ENCODE data around the gene METAP1.
"Not testable (repeated sequence)": the region's sequence is repeated elsewhere in the genome, so short reads cannot be mapped to it uniquely, and the experiment has no call there.

METAP1 gene

DNA sequence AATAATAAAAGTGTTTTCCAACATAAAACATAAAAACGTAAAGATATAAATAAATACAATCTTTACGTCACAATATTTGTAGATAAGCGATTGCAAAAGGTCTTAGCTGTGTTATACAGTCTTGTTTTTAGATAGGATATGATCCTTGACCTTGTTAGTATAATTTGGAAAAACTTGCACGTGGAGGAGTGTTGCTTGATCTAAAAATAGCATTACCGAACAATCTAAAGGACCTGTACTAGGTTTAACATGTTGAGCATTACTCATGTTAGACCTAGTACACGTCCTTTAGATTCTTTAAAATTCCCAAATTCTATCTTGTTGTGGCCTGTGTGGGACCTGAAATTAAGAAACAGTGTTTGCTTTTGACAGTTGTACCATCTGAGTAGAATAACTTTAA is 1.6 kb downstream of the METAP1 start:
- no peak for DNase-seq (ENCODE audit: low read depth in 2 of 2)

DNA sequence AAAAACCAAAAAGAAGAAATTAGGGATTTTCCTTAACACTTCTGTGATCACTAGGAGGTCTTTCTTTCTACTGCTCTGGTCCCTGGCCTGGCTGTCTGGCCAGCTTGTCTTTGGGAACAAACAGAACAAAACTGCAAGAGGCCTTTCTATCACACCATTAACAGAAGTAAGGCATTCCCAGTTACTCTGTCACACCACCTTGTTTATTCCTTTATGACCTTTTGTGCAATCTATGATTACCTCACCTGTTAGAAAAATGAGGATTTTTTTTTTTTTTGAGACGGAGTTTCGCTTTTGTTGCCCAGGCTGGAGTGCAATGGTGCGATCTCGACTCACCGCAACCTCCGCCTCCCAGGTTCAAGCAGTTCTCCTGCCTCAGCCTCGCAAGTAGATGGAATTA is 3.0 kb downstream of the METAP1 start:
- no peak for DNase-seq (ENCODE audit: low read depth in 2 of 2)

DNA sequence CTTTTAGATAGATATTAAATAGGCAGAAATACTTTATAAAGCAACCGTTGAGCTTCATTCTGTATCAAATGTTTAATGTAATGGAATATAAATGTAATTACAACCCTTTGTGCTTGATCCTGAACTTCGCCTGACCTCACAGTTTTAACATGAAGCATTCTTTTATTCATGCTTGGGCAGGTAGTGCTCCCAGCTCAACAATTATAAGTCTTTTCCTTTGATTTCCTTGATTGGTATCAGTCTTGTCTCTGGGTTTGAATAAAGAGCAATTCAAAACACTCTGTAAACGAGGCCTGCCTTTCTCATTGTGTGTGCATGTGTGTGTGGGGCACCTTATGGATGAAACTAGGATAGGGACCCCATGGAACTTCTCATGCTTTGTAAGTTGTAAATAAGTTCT is 6.8 kb downstream of the METAP1 start:
- no peak for DNase-seq (ENCODE audit: low read depth in 2 of 2)

DNA sequence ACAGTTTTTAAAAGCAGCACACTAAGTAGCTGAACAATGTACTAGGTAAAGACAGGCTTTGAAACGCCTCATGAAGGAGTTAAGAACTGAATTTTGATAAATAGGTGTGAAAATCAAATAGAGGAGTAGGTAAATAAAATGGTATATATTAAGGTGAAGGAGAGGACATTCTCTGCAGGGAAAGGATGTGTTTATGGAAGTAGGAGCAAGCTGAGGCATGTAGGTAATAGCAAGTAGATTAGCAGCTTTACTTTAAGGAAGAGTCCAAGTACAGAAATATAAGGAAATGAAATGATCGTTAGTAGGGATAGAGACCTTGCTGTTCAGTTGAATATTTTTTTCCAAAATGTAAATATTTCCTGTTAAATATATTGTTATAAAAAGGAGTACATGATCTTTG is 12.5 kb downstream of the METAP1 start:
- DNase-seq (ENCODE audit: low read depth in 2 of 2): no peak

DNA sequence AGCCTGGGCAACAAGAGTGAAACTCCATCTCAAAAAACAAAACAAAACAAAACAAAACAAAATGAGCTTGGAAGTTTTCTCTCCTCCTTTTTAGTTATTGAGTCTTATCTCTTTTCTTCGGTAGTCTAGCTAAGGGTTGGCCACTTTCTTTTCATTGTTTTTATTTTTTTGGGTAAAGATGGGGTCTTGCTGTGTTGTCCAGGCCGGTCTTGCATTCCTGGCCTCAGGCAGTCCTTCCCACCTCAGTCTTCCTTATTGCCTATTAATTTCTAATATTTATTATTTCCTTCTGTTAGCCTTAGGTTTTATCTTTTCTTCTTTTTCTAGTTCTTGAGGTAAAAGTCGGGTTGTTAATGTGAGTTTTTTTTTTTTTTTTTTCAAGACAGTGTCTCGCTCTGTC is 16.4 kb downstream of the METAP1 start:
- no peak for DNase-seq (ENCODE audit: low read depth in 2 of 2)

DNA sequence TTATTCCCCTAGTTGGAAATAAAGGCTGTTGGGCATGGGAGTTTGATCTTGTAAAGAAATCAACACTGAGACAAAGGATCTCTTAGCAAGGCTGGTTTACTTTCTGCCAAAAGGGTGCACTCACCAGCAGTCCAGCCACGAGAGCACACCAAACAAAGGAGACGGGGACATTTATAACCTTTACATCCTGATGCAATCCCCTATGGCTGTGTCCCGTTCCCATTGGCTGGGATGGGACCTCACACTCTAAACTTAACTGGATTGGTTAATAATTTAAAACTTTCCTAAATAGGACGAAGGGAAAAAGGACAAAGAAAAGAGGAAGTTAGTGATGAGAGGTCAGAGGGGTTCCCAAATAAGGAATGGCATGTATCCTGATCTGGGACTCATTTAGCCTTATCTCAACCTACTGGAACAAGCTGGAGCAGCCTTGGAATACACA is 17.9 kb downstream of the METAP1 start:
- DNase-seq (ENCODE audit: low read depth in 2 of 2): no peak

DNA sequence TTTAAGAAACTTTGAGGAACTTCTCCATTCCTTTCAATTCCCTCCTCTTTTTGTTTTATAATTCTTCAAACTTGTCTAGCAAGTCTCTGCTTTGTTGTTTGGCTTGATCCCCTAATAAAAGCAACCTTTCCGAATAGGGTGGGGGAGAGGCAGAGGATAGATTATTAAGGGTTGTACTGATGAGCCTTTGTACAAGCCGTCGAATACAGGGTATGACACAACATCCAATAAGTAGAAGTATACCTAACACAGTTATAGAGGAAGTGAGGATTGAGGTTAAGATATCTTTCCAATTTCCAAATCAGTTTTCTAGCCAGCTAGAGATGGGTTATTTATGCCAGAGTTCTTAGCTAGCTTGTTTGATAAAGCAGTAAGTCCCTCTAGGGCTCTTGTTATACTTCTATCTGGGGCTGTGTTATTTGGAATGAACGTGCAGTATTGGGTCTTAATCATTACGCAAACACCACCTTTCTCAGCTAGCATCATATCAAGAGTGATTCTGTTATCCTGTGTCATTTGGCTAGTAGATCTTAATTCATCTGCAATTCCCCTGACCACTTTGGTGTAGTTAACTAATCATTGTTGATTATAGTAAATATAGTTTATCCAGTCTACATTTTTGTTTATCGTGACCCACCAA is 18.5 kb downstream of the METAP1 start:
- DNase-seq (ENCODE audit: low read depth in 2 of 2): no peak

DNA sequence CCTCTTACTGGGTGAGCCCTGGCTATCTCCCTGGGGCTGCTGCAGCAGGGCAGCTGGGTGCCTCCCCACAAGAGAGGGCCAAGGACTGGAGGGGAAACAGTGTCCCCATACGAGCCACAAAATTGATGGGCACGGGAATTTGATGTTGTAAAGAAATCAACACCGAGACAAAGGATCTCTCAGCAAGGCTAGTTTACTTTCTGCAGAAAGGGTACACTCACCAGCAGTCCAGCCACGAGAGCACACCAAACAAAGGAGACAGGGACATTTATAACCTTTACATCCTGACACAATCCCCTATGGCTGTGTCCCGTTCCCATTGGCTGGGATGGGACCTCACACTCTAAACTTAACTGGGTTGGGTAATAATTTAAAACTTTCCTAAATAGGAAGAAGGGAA is 25.9 kb downstream of the METAP1 start:
- no peak for DNase-seq (ENCODE audit: low read depth in 2 of 2)

DNA sequence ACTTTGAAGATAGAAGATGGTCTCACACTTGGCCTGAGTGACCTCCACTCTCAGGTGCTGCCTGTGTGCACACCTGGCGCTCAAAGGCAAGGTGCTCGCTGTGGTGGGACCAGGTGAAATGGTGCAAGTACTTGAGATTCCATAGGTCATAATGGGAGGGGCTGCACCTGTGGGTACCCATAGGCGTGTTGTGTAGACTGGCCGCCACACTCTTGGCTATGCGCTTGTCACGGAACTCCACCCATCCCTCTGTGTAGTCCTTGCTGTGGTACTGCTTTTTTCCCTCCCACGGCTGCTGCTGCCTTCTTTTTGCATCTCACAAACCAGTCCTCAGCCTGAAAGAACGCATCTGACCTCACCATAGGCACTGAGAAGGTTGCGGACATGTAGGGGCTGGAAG is 27.0 kb downstream of the METAP1 start:
- DNase-seq (ENCODE audit: low read depth in 2 of 2): no peak

DNA sequence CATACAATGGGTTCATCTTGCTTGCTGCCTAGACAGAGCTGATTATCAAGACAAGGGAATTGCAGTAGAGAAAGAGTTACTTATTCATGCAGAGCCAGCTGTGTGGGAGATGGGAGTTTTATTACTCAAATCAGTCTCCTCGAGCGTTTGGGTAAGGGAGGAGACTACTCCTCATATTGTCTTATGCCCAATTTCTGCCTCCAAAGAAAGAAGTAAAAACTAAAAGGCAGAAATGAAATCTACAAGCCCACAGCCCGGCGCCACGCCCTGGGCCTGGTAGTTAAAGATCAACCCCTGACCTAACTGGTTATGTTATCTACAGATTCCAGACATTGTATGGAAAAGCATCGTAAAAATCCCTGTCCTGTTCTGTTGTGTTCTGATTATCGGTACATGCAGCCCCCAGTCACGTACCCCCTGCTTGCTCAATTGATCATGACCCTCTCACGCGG is 28.3 kb downstream of the METAP1 start:
- not testable (repeated sequence) for DNase-seq (ENCODE audit: low read depth in 2 of 2)

DNA sequence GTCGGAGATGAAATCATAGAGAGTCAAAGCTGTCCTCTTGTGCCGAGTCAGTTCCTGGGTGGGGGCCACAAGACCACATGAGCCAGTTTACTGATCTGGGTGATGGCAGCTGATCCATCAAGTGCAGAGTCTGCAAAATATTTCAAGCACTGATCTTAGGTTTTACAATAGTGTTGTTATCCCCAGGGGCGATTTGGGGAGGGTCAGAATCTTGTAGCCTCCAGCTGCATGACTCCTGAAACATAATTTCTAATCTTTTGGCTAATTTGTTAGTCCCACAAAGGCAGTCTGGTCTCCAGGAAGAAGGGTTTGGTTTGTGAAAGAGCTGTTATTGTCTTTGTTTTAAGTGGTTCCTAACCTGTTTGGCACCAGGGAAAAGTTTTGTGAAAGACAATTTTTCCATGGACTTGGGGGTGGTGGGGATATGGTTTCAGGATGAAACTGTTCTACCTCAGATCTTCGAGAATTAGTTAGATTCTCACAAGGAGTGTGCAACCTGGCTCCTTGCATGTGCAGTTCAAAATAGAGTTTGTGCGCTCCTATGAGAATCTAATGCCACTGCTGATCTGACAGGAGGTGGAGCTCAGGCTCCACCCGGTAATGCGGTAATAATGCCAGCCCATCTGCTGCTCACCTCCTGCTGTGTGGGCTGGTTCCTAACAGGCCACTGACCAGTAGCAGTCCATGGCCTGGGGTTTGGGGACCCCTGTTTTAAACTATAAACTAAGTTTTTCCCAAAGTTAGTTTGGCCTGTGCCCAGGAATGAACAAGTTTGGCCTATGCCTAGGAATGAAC is 29.2 kb downstream of the METAP1 start:
- no peak for DNase-seq (ENCODE audit: low read depth in 2 of 2)

DNA sequence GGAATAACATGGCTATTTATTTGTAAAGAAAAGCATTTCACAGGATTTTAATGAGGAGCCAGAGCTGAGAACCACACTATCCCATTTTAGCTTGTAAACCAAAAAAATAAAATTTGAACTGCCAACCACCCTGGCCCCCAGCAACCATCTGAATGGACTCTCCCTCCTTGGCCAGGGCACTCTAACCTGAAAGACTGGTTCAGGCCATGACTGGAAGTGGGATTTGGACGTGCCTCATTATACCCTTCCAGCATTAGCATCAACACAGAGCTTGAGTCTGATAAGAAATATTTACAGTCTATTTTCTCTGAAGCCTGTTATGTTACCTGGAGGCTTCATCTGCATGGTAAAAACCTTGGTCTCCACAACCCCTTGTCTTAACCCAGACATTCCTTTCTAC is 30.0 kb downstream of the METAP1 start:
- no peak for DNase-seq (ENCODE audit: low read depth in 2 of 2)

DNA sequence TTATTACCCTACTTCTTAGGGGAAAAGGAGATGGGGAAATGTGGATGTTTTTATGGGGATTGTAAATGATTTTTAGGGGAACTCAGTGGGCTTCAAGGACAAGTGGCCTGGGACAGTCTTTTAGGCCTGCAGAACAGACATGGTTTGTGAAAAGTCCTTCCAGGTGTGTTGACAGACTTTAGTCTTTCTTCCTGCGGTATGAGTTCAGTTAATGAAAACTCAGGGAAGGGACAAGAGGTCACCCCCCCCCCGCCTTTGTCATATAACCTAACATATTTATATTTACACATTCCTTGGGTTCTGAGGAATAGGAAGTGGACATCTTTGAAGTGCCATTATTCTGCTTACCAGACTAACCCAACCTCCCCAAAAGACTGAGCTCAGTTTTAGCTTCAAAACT is 31.8 kb downstream of the METAP1 start:
- no peak for DNase-seq (ENCODE audit: low read depth in 2 of 2)

DNA sequence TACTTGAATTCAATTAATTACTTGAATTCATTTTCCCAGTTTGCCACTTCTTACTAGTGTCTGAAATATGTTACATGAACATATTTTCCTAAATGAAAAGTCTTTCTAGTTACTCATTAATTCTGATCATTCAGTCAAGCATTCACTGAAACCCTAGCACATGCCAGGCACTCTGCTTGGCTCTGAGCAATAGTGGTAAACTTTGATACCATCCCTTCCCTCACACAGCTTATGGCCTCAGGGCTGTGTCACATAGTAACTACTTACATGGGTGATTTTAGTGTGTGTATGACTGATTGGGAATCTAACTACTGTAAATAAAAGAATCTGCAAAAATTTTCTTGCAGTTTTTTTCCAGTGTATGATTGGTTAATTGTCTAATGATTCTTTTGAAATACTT is 32.7 kb downstream of the METAP1 start:
- no peak for DNase-seq (ENCODE audit: low read depth in 2 of 2)

DNA sequence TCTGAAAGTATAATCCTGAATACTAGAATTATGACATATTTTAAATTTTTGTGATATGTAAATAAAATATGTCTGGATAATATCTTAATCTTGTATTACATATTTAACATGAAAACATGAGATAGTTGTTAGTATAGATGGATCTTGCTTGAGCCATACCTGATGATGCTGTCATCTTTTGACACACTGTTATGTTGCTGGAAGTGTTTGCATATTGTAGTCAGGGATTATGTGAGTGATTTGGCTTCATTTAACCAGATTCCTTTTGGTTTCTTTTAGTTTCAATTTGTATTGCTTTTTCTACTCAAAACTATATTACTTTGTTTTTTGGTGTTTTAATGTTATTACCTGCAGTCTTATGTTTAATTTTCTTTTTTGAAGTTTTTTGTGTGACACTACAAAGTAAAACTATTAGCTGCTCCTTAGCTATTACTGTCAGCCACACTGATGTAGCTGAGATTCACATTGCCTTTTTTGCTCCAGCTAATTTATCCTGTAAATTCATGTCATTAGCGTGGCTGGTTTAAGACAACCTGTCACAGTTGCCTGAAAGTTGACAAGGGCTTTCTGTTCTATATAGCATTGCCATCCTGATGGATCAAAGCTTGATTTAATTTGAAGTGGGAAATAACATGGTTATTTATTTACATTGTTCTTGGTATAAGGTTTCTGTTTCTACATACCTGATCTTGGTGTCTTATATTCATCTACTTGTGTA is 33.7 kb downstream of the METAP1 start:
- DNase-seq (ENCODE audit: low read depth in 2 of 2): no peak

DNA sequence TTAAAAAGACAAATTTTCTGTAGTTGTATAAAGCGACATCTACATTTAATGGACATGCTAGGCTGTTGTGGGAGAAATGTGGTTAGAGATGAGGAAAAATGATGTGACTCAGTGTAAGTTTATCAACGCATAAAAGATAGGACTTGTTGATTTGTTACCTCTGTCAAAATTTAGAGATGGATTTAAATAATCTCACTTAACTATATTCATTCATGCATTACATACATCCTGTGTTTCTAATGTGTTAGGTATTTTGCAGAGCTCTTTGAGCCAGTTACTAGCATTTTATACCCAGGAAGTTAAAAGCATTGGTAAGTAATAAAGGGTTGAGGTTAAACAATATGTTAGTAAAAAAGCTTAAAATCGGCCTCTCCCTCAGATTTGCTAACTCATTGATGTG is 34.3 kb downstream of the METAP1 start:
- no peak for DNase-seq (ENCODE audit: low read depth in 2 of 2)

DNA sequence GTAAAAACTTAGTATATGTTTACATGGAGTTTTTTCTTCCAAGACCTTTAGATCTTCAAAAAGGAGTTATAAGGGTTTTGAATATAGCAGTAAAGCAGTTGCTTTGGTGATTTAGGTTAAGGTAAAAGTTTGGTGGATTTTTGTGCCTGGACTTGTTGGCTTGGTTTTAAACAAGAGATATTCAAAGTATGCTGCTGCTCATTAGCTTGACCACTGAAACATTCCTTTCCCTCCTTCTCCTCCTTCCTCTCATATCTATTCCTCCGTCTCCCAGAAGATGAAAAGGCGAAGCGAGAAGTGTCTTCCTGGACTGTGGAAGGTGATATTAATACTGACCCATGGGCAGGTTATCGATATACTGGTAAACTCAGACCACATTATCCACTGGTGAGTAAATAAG is 38.4 kb downstream of the METAP1 start:
- no peak for DNase-seq (ENCODE audit: low read depth in 2 of 2)

DNA sequence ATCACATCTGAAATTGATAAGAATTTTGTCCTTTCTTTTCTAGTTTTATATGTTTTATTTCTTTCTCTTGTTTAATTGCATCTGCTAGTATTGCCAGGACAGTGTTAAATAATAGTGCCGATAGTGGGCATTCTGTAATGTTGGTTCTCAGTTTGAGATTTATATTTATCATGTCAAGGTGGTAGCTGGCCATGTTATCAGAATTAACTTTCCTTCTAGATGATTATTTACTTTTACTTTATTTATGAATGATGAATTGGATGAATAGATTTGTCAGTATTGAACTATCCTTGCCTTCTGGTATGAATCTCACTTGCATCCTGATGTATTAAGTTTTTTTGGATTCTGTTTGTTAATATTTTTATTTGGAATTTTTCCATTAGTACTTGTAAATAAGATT is 42.7 kb downstream of the METAP1 start:
- no peak for DNase-seq (ENCODE audit: low read depth in 2 of 2)

DNA sequence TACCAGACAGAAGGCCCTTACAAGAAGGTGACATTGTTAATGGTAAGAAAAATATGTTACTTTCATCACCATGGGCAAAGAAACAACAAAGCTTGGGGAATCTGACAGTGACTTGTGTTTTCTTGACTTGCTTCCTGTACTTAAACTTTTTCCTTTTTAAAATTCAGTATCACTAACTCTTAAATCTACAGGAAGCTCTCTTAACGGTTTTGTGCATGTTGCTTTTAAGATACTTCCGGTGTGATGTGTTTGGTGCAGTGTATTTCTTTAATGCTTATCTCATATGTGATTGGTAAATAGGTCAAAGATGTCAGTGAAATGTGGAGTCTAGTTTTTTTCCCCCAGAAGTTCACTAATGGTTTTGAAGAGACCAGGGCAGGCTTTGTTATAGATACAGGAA is 47.8 kb downstream of the METAP1 start:
- DNase-seq (ENCODE audit: low read depth in 2 of 2): no peak

DNA sequence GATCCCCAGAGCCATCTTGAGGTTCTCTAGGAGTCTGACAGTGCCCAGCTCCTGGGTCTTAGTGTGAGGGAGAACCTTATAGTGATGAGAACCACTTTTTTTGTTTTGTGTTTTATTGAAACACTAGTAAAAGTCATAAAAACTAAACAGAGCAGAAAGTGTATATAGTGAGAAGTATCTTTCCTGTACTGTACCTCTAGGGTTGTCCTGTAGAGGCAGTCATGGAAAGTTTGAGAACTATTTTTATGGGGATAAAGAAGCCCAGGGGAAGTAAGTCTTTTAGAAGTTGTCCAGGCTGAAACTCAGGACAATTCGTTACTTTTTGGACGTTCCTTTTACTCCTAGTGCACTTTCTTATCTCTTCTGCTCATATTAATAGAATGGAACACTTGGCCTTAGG is 52.2 kb downstream of the METAP1 start:
- no peak for DNase-seq (ENCODE audit: low read depth in 2 of 2)

DNA sequence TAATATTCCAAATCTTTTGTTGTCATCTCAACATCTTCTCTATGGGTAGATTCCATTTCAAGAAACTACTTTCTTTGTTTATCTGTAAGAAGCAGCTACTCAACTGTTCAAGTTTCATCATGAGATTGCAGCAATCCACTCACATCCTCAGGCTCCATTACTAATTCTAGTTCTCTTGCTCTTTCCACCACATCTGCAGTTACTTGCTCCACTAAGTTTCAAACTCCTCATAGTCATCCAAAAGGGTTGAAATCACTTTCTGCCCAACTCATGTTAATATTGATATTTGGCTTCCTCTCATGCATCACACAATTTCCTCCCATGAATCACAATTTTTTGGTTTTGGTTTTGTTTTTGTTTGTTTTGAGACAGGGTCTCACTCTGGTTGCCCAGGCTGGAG is 57.4 kb downstream of the METAP1 start:
- DNase-seq (ENCODE audit: low read depth in 2 of 2): no peak

DNA sequence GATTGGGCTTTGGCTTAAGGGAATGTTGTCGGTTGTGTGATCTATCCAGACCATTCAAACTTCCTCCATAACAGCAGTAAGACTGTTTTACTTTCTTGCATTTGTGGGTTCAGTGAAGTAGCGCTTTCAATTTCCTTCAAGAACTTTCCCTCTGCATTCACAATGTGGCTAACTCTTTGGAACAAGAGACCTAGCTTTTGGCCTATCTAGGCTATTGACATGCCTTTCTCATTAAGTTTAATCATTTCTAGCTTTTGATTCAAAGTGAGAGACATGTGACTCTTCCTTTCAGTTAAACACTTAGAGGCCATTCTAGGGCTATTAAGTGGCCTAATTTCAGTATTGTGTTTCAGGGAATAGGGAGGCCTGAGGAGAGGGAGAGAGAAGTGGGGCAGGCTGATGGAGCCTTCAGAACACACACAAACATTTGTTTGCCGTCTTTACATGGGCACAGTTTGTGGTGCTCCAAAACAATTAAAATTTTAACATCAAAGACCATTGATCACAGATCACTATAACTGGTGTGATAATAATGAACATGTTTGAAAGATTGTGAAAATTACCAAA is 59.0 kb downstream of the METAP1 start:
- no peak for DNase-seq (ENCODE audit: low read depth in 2 of 2)

DNA sequence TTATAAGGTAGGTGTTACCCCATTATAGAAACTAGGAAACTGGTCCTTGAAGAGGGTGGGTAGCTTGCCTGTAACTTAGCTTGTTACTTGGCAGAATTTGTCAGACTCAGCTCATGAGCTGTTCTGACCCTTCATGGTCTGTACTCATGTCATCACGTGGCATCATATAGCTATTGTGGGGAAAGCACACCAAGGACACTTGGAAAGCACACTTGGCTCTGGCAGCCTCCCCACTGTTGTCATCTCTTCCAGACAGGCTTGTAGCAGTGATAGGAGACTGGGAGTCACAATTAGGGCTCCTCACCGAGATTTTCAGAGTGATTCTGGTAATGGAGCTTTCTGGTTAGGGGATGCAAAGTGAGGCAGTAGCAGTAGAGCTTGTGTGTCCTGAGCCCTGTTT is 62.7 kb downstream of the METAP1 start:
- DNase-seq (ENCODE audit: low read depth in 2 of 2): no peak

All from stimulated activated CD4-positive, alpha-beta T cell treated with anti-CD3 and anti-CD28 coated beads, Interleukin-1b, Interleukin-23, amount 100 ng/mL, for 1 hour (primary cell).